Colonic mucosa (tissue), 4 donors: ENCODE data around the gene PRR18. TPM values are rescaled to one million over a fixed set of nuclear protein-coding genes. Genes with fewer than 3 reads are reported as not detected.

Experiments
- DNase-seq: peaks from one replicate; pipeline ENCODE4 v3.0.0-alpha.2; 2020
- H3K27ac ChIP-seq: fragments of 200-600 bp; one replicate; pipeline ENCODE4 v1.8.0; 2021
- H3K27me3 ChIP-seq: fragments of 200-600 bp; one replicate; pipeline ENCODE4 v1.8.0; 2021
- H3K36me3 ChIP-seq: fragments of 200-600 bp; one replicate; pipeline ENCODE4 v1.8.0; 2021
- H3K4me1 ChIP-seq: fragments of 200-600 bp; one replicate; pipeline ENCODE4 v1.8.0; 2021; ENCODE audit warnings: mild to moderate bottlenecking
- H3K4me3 ChIP-seq: fragments of 200-600 bp; one replicate; pipeline ENCODE4 v1.8.0; 2021
- H3K9ac ChIP-seq, 2 donors: one replicate each; pipeline ENCODE4 v1.7.0; 2013; ENCODE audit warnings: control low read depth in 2 of 2, low read depth in 2 of 2, low read length in 2 of 2
- H3K9me3 ChIP-seq: fragments of 200-600 bp; one replicate; pipeline ENCODE4 v1.8.0; 2021
- CTCF ChIP-seq: fragments of 200-600 bp; IDR thresholded peaks from one replicate; pipeline ENCODE4 v1.8.0; 2022; ENCODE audit warnings: antibody characterized with exemption, mild to moderate bottlenecking
- intact Hi-C: fragments of 100-400 bp; cut with DNase I; formaldehyde crosslinking; loops from one replicate; pipeline ENCODE4 v1.14.1; 2022
- total RNA-seq, 2 donors: library from RNA; stranded (reverse); fragmentation: NEBNext Ultra II Directional in 1 of 2; extraction: Animal tissue kit (Norgen Biotek cat#: 25700) in 1 of 2; gene quantifications; one replicate each; pipeline ENCODE4 v1.2.1, GENCODE V29; 2021
- donor health status: healthy.
- donor health status: DM: no; HTN: no; CAD: no.
- donor health status: DM: no; HTN: no; CAD: no.

Gene PRR18
- total RNA-seq, 2 donors from 2014 or later = not detected

- no peak for DNase-seq
- Histone ChIP-seq H3K36me3 (no peaks in the 10 kb centered on the region), H3K9me3 (no peaks in the 10 kb centered on the region), H3K4me1 (no peaks in the 10 kb centered on the region), H3K9ac (no peak overlapping the region), H3K27ac (no peak overlapping the region), H3K4me3 (no peak overlapping the region), H3K27me3 (no peaks in the 10 kb centered on the region)
- intact Hi-C loops = loop anchor here (5.0 kb wide), 1 partner anchor 33 kb away; no protein-coding TSS in a partner anchor
- no peak for TF ChIP-seq CTCF
Measured at GRCh38 chr6:166344240-166344639, 36.0 kb upstream of the PRR18 start.

GRCh38 chr6:166343150-166343487, 34.9 kb upstream of the PRR18 start:
- intact Hi-C loops = loop anchor here (5.0 kb wide), 1 partner anchor 34 kb away; no protein-coding TSS in a partner anchor
- DNase-seq = no peak
- H3K9ac ChIP-seq = peak overlapping the region; percentile 98 to 100
- peak overlapping the region; percentile 83 for H3K27ac ChIP-seq
- H3K36me3 ChIP-seq = no peaks in the 10 kb centered on the region
- TF ChIP-seq CTCF = no peak
- H3K4me3 ChIP-seq = peak overlapping the region; percentile 84
- H3K27me3 ChIP-seq = no peaks in the 10 kb centered on the region
- no peaks in the 10 kb centered on the region for H3K9me3 ChIP-seq
- no peaks in the 10 kb centered on the region for H3K4me1 ChIP-seq

- intact Hi-C loops = loop anchor here (5.0 kb wide), 1 partner anchor 35 kb away; no protein-coding TSS in a partner anchor
- Histone ChIP-seq H3K9ac (peak within 1 kb of the TSS; percentile 98 to 100), H3K4me1 (no peaks in the 10 kb centered on the region), H3K36me3 (no peaks in the 10 kb centered on the region), H3K27me3 (no peaks in the 10 kb centered on the region), H3K27ac (peak within 1 kb of the TSS; percentile 83), H3K4me3 (peak within 1 kb of the TSS; percentile 84), H3K9me3 (no peaks in the 10 kb centered on the region)
- DNase-seq = peak; percentile 88
- TF ChIP-seq CTCF = no peak
Measured at GRCh38 chr6:166342349-166343149, 34.4 kb upstream of the PRR18 start, which contains the start of gene SFT2D1. Gene SFT2D1, minus strand, starts transcription at chr6:166342545. Its CDS starts 64 bp downstream, at chr6:166342481.

GRCh38 chr6:166341977-166342348, 33.8 kb upstream of the PRR18 start:
- Histone ChIP-seq H3K27me3 (no peaks in the 10 kb centered on the region), H3K9ac (peak overlapping the region; percentile 98 to 100), H3K4me3 (peak overlapping the region; percentile 84), H3K36me3 (no peaks in the 10 kb centered on the region), H3K9me3 (no peaks in the 10 kb centered on the region), H3K4me1 (no peaks in the 10 kb centered on the region), H3K27ac (peak overlapping the region; percentile 83)
- intact Hi-C loops = loop anchor here (5.0 kb wide), 1 partner anchor 35 kb away; no protein-coding TSS in a partner anchor
- no peak for TF ChIP-seq CTCF
- DNase-seq = no peak

- TF ChIP-seq CTCF = no peak
- Histone ChIP-seq H3K27ac (peak overlapping the region; percentile 83), H3K4me3 (peak overlapping the region; percentile 84), H3K4me1 (no peaks in the 10 kb centered on the region), H3K36me3 (no peaks in the 10 kb centered on the region), H3K9ac (peak overlapping the region; percentile 30 to 98), H3K27me3 (no peaks in the 10 kb centered on the region), H3K9me3 (no peaks in the 10 kb centered on the region)
- no peak for DNase-seq
- intact Hi-C loops = loop anchor here (5.0 kb wide), 1 partner anchor 36 kb away; no protein-coding TSS in a partner anchor
Measured at GRCh38 chr6:166341464-166341863, 33.3 kb upstream of the PRR18 start.
